HepG2 (cell line): ENCODE data around the gene TULP3. TPM values are rescaled to one million over a fixed set of nuclear protein-coding genes. Genes with fewer than 3 reads are reported as not detected.
A peak's percentile ranks its signal among the peaks of the same experiment; 100 is the strongest.

Source experiments
- CBX5 ChIP-seq: sonication (generic); formaldehyde crosslinking; IDR thresholded peaks from 2 replicates; pipeline ENCODE4 v1.4.0; 2020; ENCODE audit warnings: missing genetic modification reagents, borderline replicate concordance
- CREM ChIP-seq, 2 experiments: sonication (generic) in 1 of 2; formaldehyde crosslinking in 1 of 2; IDR thresholded peaks; 2 replicates each; pipeline versions ENCODE4 v1.4.0 to v1.6.1; 2016 to 2020; ENCODE audit warnings: antibody characterized with exemption in 1 of 2, mild to moderate bottlenecking in 1 of 2, missing genetic modification reagents in 1 of 2
- EZH2 ChIP-seq: conservative IDR thresholded peaks from 2 replicates; pipeline ENCODE4 v1.6.1; 2012; ENCODE audit warnings: mild to moderate bottlenecking, low read depth, low read length, moderate library complexity
- FLYWCH1 ChIP-seq: sonication (generic); formaldehyde crosslinking; IDR thresholded peaks from 2 replicates; pipeline ENCODE4 v1.8.1; 2023; ENCODE audit warnings: mild to moderate bottlenecking, missing genetic modification reagents
- HHEX ChIP-seq: IDR thresholded peaks from 2 replicates; pipeline ENCODE4 v1.6.1; 2016; ENCODE audit warnings: control low read depth
- HNF4G ChIP-seq, 2 experiments: sonication (generic) in 1 of 2; formaldehyde crosslinking in 1 of 2; IDR thresholded peaks; 2 replicates each; pipeline versions ENCODE4 v1.4.0 to v1.6.1; 2011 to 2020; ENCODE audit warnings: borderline replicate concordance in 2 of 2, low read depth in 2 of 2, mild to moderate bottlenecking in 2 of 2, low read length in 1 of 2, missing genetic modification reagents in 1 of 2, moderate library complexity in 1 of 2
- MZF1 ChIP-seq: sonication (generic); formaldehyde crosslinking; IDR thresholded peaks from 2 replicates; pipeline ENCODE4 v1.8.1; 2023; ENCODE audit warnings: mild to moderate bottlenecking, missing genetic modification reagents, borderline replicate concordance
- NFE2L2 ChIP-seq: fragments of 150-350 bp; IDR thresholded peaks from 2 replicates; pipeline ENCODE4 v1.6.1; 2014; ENCODE audit warnings: low read length
- RBM39 ChIP-seq: fragments of 200-400 bp; formaldehyde crosslinking; IDR thresholded peaks from one replicate; pipeline ENCODE4 v1.6.1; 2018; ENCODE audit warnings: antibody characterized with exemption, mild to moderate bottlenecking, low read depth, low read length; ENCODE audit not compliant: poor library complexity, severe bottlenecking
- SMC3 ChIP-seq: IDR thresholded peaks from 2 replicates; pipeline ENCODE4 v1.6.1; 2011; ENCODE audit warnings: low read length, improper control_type of control experiment
- ZFAT ChIP-seq: sonication (generic); formaldehyde crosslinking; conservative IDR thresholded peaks from 2 replicates; pipeline ENCODE4 v1.8.1; 2023; ENCODE audit warnings: missing genetic modification reagents, inconsistent platforms
- ZKSCAN8 ChIP-seq: IDR thresholded peaks from 2 replicates; pipeline ENCODE4 v1.6.1; 2016; ENCODE audit warnings: borderline replicate concordance, missing genetic modification reagents, missing compliant biosample characterization
- ZNF275 ChIP-seq: sonication (generic); formaldehyde crosslinking; IDR thresholded peaks from 2 replicates; pipeline ENCODE4 v1.8.0; 2022; ENCODE audit warnings: missing genetic modification reagents, mild to moderate bottlenecking, inconsistent platforms, borderline replicate concordance
- polyA plus RNA-seq, 8 experiments: library from polyadenylated mRNA; depleted of rRNA in 3 of 8; stranded (reverse) in 7 of 8; unstranded in 1 of 8; fragments of >200 nt; fragmentation: Illumina TruSeq in 4 of 8; extraction: Trizol in 4 of 8; gene quantifications; 2 replicates each; pipeline versions ENCODE4 v1.2.1 to v1.2.3, GENCODE V29; 2011 to 2016; ENCODE audit warnings: low read depth in 4 of 8, missing spikeins in 1 of 8, mixed read lengths in 1 of 8; ENCODE audit not compliant: insufficient read depth in 1 of 8
- total RNA-seq, 5 experiments: library from RNA; depleted of rRNA; stranded (reverse); fragments of >200 nt; fragmentation: Illumina TruSeq; extraction: Trizol; gene quantifications; 2 replicates each; pipeline ENCODE4 v1.2.3, GENCODE V29; 2016; ENCODE audit warnings: low read depth in 1 of 5
- TF ChIP-seq, protein P1 (sequence below): sonication (generic); formaldehyde crosslinking; IDR thresholded peaks from 2 replicates; pipeline ENCODE4 v1.9.0; 2021; ENCODE audit warnings: missing genetic modification reagents, mild to moderate bottlenecking, borderline replicate concordance
- TF ChIP-seq, protein P2 (sequence below): sonication (generic); formaldehyde crosslinking; IDR thresholded peaks from 2 replicates; pipeline ENCODE4 v1.8.0; 2022; ENCODE audit warnings: mild to moderate bottlenecking, missing genetic modification reagents
- TF ChIP-seq, protein P3 (sequence below): IDR thresholded peaks from 2 replicates; pipeline ENCODE4 v1.6.1; 2012; ENCODE audit warnings: low read length, improper control_type of control experiment
- TF ChIP-seq, protein P4 (sequence below): sonication (generic); formaldehyde crosslinking; IDR thresholded peaks from 2 replicates; pipeline ENCODE4 v1.4.0; 2020; ENCODE audit warnings: missing genetic modification reagents

The TULP3 gene
- total and polyA plus RNA-seq, 2 of the 13 experiments (the other 11 are each of a cell fraction or from before 2014, with no cell fraction given), result 11.2 to 13.2 TPM

GRCh38 chr12:2890388-2891239 lies at the start of gene TULP3 (continued):
- TF ChIP-seq MZF1 (CRISPR knock-in tag) (0 out of 2 replicates have a peak, but pooled peaks have one; percentile 43), CREM (IDR thresholded peaks at IDR 0.05) (peak; percentile 35; the same call in 1 of the 2 replicates), CREM (CRISPR knock-in tag; IDR thresholded peaks at IDR 0.05) (no peak), HHEX (CRISPR knock-in tag) (no peak), CBX5 (no peak), NFE2L2 (no peak), HNF4G (IDR thresholded peaks at IDR 0.05; ENCODE audit: borderline replicate concordance, low read depth, low read length) (no peak), HNF4G (CRISPR knock-in tag; IDR thresholded peaks at IDR 0.05; ENCODE audit: borderline replicate concordance, low read depth) (no peak), RBM39 (no peak), FLYWCH1 (CRISPR knock-in tag) (0 out of 2 replicates have a peak, but pooled peaks have one; percentile 68), SMC3 (no peak), ZNF275 (CRISPR knock-in tag) (peak; percentile 66), ZKSCAN8 (CRISPR knock-in tag) (no peak), EZH2 (no peak), ZFAT (CRISPR knock-in tag) (no peak)
- TF ChIP-seq, protein P1, sequence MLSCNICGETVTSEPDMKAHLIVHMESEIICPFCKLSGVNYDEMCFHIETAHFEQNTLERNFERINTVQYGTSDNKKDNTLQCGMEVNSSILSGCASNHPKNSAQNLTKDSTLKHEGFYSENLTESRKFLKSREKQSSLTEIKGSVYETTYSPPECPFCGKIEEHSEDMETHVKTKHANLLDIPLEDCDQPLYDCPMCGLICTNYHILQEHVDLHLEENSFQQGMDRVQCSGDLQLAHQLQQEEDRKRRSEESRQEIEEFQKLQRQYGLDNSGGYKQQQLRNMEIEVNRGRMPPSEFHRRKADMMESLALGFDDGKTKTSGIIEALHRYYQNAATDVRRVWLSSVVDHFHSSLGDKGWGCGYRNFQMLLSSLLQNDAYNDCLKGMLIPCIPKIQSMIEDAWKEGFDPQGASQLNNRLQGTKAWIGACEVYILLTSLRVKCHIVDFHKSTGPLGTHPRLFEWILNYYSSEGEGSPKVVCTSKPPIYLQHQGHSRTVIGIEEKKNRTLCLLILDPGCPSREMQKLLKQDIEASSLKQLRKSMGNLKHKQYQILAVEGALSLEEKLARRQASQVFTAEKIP, result no peak
- TF ChIP-seq, protein P2, sequence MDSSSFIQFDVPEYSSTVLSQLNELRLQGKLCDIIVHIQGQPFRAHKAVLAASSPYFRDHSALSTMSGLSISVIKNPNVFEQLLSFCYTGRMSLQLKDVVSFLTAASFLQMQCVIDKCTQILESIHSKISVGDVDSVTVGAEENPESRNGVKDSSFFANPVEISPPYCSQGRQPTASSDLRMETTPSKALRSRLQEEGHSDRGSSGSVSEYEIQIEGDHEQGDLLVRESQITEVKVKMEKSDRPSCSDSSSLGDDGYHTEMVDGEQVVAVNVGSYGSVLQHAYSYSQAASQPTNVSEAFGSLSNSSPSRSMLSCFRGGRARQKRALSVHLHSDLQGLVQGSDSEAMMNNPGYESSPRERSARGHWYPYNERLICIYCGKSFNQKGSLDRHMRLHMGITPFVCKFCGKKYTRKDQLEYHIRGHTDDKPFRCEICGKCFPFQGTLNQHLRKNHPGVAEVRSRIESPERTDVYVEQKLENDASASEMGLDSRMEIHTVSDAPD, result peak; percentile 73
- TF ChIP-seq, protein P3, sequence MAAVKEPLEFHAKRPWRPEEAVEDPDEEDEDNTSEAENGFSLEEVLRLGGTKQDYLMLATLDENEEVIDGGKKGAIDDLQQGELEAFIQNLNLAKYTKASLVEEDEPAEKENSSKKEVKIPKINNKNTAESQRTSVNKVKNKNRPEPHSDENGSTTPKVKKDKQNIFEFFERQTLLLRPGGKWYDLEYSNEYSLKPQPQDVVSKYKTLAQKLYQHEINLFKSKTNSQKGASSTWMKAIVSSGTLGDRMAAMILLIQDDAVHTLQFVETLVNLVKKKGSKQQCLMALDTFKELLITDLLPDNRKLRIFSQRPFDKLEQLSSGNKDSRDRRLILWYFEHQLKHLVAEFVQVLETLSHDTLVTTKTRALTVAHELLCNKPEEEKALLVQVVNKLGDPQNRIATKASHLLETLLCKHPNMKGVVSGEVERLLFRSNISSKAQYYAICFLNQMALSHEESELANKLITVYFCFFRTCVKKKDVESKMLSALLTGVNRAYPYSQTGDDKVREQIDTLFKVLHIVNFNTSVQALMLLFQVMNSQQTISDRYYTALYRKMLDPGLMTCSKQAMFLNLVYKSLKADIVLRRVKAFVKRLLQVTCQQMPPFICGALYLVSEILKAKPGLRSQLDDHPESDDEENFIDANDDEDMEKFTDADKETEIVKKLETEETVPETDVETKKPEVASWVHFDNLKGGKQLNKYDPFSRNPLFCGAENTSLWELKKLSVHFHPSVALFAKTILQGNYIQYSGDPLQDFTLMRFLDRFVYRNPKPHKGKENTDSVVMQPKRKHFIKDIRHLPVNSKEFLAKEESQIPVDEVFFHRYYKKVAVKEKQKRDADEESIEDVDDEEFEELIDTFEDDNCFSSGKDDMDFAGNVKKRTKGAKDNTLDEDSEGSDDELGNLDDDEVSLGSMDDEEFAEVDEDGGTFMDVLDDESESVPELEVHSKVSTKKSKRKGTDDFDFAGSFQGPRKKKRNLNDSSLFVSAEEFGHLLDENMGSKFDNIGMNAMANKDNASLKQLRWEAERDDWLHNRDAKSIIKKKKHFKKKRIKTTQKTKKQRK, result no peak
- TF ChIP-seq, protein P4, sequence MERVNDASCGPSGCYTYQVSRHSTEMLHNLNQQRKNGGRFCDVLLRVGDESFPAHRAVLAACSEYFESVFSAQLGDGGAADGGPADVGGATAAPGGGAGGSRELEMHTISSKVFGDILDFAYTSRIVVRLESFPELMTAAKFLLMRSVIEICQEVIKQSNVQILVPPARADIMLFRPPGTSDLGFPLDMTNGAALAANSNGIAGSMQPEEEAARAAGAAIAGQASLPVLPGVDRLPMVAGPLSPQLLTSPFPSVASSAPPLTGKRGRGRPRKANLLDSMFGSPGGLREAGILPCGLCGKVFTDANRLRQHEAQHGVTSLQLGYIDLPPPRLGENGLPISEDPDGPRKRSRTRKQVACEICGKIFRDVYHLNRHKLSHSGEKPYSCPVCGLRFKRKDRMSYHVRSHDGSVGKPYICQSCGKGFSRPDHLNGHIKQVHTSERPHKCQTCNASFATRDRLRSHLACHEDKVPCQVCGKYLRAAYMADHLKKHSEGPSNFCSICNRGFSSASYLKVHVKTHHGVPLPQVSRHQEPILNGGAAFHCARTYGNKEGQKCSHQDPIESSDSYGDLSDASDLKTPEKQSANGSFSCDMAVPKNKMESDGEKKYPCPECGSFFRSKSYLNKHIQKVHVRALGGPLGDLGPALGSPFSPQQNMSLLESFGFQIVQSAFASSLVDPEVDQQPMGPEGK, result peak; percentile 87
